Mononuclear cell (primary cell): ENCODE data around the gene RGL2. TPM values are rescaled to one million over a fixed set of nuclear protein-coding genes. Genes with fewer than 3 reads are reported as not detected.
"Not testable (repeated sequence)": the region's sequence is repeated elsewhere in the genome, so short reads cannot be mapped to it uniquely, and the experiment has no call there.

Experiments
- H3K27me3 ChIP-seq: 2 replicates; pipeline ENCODE4 v1.6.0; 2011; ENCODE audit warnings: low read length, control low read depth; ENCODE audit not compliant: insufficient read depth
- H3K4me1 ChIP-seq: 2 replicates; pipeline ENCODE4 v1.5.1; 2011; ENCODE audit warnings: mild to moderate bottlenecking, low read length, control low read depth; ENCODE audit not compliant: insufficient read depth
- H3K4me3 ChIP-seq: 2 replicates; pipeline ENCODE4 v1.5.1; 2011; ENCODE audit warnings: mild to moderate bottlenecking, low read length, moderate library complexity
- H3K9me3 ChIP-seq: 2 replicates; pipeline ENCODE4 v1.5.1; 2011; ENCODE audit warnings: low read depth, mild to moderate bottlenecking, control low read depth, low read length
- total RNA-seq: library from RNA; depleted of rRNA; stranded (reverse); fragments of >200 nt; gene quantifications from one replicate; pipeline ENCODE4 v1.2.3, GENCODE V29; 2012

The RGL2 gene, protein sequence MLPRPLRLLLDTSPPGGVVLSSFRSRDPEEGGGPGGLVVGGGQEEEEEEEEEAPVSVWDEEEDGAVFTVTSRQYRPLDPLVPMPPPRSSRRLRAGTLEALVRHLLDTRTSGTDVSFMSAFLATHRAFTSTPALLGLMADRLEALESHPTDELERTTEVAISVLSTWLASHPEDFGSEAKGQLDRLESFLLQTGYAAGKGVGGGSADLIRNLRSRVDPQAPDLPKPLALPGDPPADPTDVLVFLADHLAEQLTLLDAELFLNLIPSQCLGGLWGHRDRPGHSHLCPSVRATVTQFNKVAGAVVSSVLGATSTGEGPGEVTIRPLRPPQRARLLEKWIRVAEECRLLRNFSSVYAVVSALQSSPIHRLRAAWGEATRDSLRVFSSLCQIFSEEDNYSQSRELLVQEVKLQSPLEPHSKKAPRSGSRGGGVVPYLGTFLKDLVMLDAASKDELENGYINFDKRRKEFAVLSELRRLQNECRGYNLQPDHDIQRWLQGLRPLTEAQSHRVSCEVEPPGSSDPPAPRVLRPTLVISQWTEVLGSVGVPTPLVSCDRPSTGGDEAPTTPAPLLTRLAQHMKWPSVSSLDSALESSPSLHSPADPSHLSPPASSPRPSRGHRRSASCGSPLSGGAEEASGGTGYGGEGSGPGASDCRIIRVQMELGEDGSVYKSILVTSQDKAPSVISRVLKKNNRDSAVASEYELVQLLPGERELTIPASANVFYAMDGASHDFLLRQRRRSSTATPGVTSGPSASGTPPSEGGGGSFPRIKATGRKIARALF
- total RNA-seq = 14.7 TPM

GRCh38 chr6:33298773-33299236 is at the start of gene RGL2:
RGL2 (minus strand) TSS chr6:33298942; CDS start chr6:33298610, 332 bp downstream.
- H3K9me3 ChIP-seq = no peaks in the 10 kb centered on the region
- H3K4me3 ChIP-seq = peak within 1 kb of the TSS; percentile 55
- H3K27me3 ChIP-seq = no peaks in the 10 kb centered on the region
- peaks cover 35% of the 10 kb centered on the region for H3K4me1 ChIP-seq

- Histone ChIP-seq H3K4me3 (no peak overlapping the region), H3K27me3 (no peaks in the 10 kb centered on the region), H3K9me3 (no peaks in the 10 kb centered on the region), H3K4me1 (peaks cover 30% of the 10 kb centered on the region)
Measured at GRCh38 chr6:33347816-33348215, 49.1 kb upstream of the RGL2 start.

DNA sequence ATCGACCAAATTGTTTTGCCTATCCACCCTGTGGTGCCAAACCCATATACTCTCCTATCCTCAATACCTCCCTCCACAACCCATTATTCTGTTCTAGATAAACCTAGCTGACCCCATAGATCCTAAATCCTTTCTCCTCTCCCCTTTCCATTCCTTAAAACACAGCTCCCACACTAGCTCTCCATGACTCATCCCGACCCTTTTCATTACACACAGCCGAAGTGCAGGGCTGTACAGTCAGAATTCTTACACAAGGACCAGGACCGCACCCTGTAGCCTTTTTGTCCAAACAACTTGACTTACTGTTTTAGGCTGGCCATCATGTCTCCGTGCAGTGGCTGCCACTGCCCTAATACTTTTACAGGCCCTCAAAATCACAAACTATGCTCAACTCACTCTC is 48.2 kb upstream of the RGL2 start:
- H3K4me1 ChIP-seq = peaks cover 38% of the 10 kb centered on the region
- not testable (repeated sequence) for H3K27me3 ChIP-seq, H3K4me3 ChIP-seq, H3K9me3 ChIP-seq

DNA sequence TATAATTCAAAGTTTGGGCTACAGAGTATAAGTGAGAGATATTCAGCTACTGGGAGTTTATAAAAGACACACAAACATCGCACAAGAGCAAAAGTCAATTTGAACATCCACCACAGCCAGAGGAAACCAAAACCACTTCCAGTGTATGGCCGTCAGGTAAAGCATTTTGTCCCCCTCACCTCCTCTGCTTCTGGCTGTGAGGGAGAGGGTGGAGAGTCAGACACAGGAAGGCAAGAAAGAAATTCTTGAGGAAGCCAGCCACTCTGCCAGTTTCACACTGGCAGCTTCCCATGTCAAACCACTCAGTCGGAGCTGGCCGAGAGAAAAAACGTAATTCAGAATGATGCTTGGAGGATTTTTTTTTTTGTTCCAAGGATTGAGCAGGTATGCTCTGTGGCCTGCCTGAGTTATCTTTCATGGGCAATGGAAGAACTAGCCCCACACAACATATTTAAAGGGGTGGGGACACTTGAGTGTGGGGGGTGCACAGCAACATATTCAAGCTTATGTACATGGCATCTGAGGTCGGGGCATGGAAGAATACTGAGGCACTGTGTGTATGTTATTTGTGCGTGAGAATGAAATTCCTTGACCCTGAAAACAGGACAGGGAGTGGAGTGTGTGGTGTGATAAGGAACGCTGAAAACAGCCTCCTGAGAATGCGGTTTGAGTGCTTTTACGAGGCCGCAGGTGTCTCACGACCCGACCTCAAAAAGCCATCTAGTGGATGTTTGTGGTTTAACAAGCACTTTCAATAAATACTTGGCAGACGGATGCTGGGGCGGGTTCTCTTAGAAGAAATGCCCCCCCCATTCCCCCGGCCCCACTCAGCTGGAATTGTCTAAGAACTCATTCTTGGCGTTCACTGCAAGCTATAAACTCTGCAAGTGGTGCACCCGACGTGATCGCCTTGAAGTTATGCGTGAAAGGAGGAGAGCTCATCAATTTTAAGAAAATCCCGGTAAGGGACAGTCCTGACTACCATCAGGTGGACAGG is 46.3 kb upstream of the RGL2 start:
- H3K4me3 ChIP-seq = no peak overlapping the region
- H3K4me1 ChIP-seq = peaks cover 41% of the 10 kb centered on the region
- H3K9me3 ChIP-seq = no peaks in the 10 kb centered on the region
- no peaks in the 10 kb centered on the region for H3K27me3 ChIP-seq

DNA sequence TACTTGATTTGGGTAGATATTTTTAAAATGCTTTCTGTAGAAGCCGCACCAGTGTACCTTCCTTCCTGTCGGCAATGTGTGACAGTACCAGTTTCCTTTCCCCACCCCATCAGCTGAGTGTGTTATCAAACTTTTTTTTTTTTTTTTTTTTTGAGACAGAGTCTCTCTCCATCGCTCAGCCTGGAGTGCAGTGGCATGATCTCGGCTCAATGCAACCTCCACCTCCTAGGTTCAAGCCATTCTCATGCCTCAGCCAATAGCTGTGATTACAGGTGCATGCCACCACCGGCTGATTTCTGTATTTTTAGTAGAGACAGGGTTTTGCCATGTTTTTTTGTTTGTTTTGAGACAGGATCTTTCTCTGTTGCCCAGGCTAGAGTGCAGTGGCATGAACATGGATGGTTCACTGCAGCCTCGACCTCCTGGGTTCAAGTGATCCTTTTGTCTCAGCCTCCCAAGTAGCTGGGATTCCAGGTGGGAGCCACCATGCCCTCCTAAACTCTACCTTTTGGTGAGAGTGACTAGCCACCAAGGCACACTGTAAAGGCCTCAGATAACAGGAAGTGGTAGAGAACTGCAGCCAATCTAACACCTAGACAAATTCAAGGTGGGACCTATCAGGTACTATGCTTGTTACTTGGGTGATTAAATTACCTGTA is 45.3 kb upstream of the RGL2 start:
- peaks cover 41% of the 10 kb centered on the region for H3K4me1 ChIP-seq
- no peak overlapping the region for H3K4me3 ChIP-seq
- H3K27me3 ChIP-seq = no peaks in the 10 kb centered on the region
- H3K9me3 ChIP-seq = no peaks in the 10 kb centered on the region

DNA sequence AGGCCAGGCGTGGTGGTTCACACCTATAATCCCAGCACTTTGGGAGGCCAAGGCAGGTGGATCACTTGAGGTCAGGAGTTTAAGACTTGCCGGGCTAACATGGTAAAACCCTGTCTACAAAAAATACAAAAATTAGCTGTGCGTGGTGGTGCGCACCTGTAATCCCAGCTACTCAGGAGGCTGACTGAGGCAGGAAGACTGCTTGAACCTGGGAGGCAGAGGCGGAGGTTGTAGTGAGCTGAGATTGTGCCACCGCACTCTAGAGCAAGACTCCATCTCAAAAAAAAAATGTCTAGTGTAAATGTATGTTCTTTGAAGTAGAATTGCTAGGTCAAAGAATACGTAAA is 44.8 kb upstream of the RGL2 start:
- not testable (repeated sequence) for H3K27me3 ChIP-seq, H3K4me3 ChIP-seq, H3K9me3 ChIP-seq
- H3K4me1 ChIP-seq = peaks cover 41% of the 10 kb centered on the region

GRCh38 chr6:33339193-33339592 is 40.5 kb upstream of the RGL2 start:
- Histone ChIP-seq H3K9me3 (no peaks in the 10 kb centered on the region), H3K27me3 (no peaks in the 10 kb centered on the region), H3K4me1 (peaks cover 24% of the 10 kb centered on the region), H3K4me3 (no peak overlapping the region)

- no peaks in the 10 kb centered on the region for H3K4me1 ChIP-seq
- no peaks in the 10 kb centered on the region for H3K9me3 ChIP-seq
- H3K4me3 ChIP-seq = no peak overlapping the region
- no peaks in the 10 kb centered on the region for H3K27me3 ChIP-seq
Measured at GRCh38 chr6:33336495-33336894, 37.8 kb upstream of the RGL2 start.

- Histone ChIP-seq H3K27me3 (no peaks in the 10 kb centered on the region), H3K9me3 (no peaks in the 10 kb centered on the region), H3K4me1 (no peaks in the 10 kb centered on the region), H3K4me3 (no peak overlapping the region)
Measured at GRCh38 chr6:33335916-33336315, 37.2 kb upstream of the RGL2 start.

DNA sequence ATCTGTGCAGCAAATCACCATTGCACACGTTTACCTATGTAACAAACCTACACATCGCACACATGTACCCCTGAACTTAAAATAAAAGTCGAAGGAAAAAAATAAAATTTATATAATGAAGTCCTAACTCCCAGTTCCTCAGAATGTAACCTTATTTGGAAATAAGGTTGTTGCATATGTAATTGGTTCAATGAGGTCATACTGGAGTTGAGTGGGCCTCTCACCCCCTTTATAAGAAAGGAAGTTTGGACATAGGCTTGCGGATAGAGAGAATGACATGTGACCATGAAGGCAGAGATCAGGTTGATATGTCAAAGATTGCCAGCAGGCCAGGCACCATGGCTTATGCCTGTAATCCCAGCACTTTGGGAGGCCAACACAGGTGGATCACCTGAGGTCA is 34.9 kb upstream of the RGL2 start:
- H3K27me3 ChIP-seq = no peaks in the 10 kb centered on the region
- no peaks in the 10 kb centered on the region for H3K9me3 ChIP-seq
- peaks cover 6% of the 10 kb centered on the region for H3K4me1 ChIP-seq
- H3K4me3 ChIP-seq = no peak overlapping the region

GRCh38 chr6:33330736-33331135 is 32.0 kb upstream of the RGL2 start:
- peaks cover 6% of the 10 kb centered on the region for H3K4me1 ChIP-seq
- H3K9me3 ChIP-seq = no peaks in the 10 kb centered on the region
- H3K27me3 ChIP-seq = no peaks in the 10 kb centered on the region
- no peak overlapping the region for H3K4me3 ChIP-seq

- Histone ChIP-seq H3K9me3 (no peaks in the 10 kb centered on the region), H3K4me1 (peaks cover 15% of the 10 kb centered on the region), H3K4me3 (no peak overlapping the region), H3K27me3 (no peaks in the 10 kb centered on the region)
Measured at GRCh38 chr6:33329058-33329457, 30.3 kb upstream of the RGL2 start.

- Histone ChIP-seq H3K4me1 (peaks cover 51% of the 10 kb centered on the region), H3K9me3 (no peaks in the 10 kb centered on the region), H3K4me3 (peak overlapping the region; percentile 83), H3K27me3 (no peaks in the 10 kb centered on the region)
Measured at GRCh38 chr6:33324125-33324524, 25.4 kb upstream of the RGL2 start.

- peak overlapping the region; percentile 83 for H3K4me3 ChIP-seq
- no peaks in the 10 kb centered on the region for H3K9me3 ChIP-seq
- H3K4me1 ChIP-seq = peaks cover 56% of the 10 kb centered on the region
Measured at GRCh38 chr6:33323623-33323948, 24.8 kb upstream of the RGL2 start.

More at GRCh38 chr6:33323623-33323948, 24.8 kb upstream of the RGL2 start:
- H3K27me3 ChIP-seq = no peaks in the 10 kb centered on the region
